GM21515 (cell line): ENCODE data around the gene EZH2.

ENCODE experiments used
- ATAC-seq: cut with Tn5 transposase; IDR thresholded peaks from one replicate; pipeline ENCODE4 v1.9.1; 2021; ENCODE audit not compliant: unreplicated experiment

Gene EZH2

GRCh38 chr7:148811892-148812291 lies 72.2 kb downstream of the EZH2 start:
- no peak for ATAC-seq

DNA sequence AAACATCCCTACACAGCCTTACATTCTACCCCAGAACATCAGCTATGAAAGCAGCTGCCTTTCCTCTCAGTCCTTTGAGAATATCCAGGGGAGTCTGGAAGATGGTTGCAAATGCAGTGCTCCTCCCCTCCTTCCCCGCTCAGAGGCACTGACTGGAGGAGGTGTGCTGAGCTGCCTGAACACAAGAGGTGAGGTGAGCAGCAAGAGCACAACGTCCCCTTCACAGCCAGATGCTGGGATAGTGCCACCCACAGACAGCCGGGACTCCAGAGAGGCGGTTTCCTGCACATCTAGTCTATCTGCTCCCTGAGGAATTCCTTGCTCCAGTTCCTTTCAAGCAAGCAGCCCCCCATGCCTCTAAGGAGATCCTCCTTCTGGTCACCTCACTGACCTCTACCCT lies 74.2 kb downstream of the EZH2 start:
- ATAC-seq, result no peak

- no peak for ATAC-seq
Observed at GRCh38 chr7:148807436-148807835, 76.7 kb downstream of the EZH2 start.

DNA sequence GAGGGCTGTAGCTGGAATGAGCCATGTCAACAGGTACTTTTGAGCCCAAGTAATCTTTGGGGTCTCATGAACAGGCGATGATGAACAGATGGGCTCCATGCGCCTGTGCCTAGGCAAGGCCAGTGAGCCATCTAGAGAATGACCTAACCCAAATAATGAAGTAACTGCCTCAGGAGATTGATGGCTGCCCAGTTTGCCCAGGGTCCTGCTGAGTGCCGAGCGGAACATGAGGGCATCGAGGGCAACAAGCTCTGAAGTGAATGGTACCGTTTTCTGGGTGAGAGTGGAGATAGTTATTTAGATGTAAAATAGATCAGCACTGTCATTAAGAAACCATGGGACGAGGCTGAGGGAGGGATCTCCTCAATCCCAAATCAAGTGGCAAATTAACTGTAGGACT lies 77.9 kb downstream of the EZH2 start:
- no peak for ATAC-seq

DNA sequence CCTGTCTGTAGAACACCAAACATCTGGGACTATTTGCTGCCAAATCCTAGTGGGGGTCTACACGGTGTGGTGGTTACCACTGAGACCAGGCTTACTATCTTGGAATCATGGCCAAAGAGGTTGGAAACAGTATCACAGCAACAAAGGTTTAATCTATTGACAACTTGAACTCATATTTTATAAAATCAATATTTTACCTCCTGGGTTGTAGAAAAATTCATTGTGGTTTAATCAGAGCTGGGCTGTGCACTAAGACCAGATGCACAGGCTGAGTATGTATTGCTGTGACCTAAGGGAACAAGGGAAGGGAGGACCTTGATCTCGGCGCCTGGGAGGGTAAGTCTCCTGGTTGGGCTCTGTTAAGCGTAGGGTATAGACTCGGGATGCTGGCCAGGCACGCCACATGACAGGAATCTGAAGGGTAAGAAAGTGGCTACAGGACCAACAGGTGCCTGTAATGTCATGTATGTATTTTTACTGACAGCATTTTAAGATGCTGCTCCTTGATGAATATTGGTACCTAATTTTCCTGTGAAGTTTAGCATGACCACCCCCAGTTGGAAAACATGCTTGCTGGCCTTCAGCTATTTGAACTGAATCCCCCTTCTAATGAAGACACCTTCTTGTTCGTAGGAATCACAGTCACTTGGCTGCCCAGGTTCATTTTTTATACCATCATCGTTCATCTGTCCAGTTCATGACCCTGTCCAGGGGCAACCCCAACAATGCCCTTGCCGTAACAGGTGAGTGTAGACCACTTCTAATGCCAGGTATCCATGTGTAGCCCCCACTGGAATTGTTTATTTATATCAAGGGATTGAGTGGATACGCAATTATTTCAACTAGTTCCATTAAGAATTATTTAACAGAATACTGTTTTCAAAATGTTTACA lies 79.5 kb downstream of the EZH2 start:
- no peak for ATAC-seq

DNA sequence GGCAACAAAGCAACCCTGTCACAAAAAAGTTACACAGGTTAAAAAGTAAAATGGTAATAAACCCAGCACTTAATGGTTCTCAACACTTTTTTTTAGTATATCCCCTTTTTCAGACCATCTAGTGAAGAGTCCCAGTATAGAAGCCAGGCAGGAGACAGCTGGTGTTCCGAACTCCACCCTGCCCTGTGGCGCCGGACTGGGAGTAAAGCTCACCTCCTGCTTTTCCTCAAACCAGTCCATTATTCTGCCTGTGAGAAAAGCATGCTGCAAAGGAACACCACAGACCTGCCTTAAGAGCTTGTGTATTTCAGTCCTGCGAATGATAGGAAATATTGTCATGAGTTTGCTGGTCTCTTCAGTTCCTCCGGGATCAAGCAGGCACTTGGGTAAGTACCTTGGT lies 81.0 kb downstream of the EZH2 start:
- ATAC-seq, result no peak

- ATAC-seq, result no peak
Observed at GRCh38 chr7:148802101-148802493, 82.0 kb downstream of the EZH2 start.

GRCh38 chr7:148800677-148801076 lies 83.4 kb downstream of the EZH2 start:
- no peak for ATAC-seq

- no peak for ATAC-seq
Observed at GRCh38 chr7:148799893-148800555, 84.1 kb downstream of the EZH2 start.

DNA sequence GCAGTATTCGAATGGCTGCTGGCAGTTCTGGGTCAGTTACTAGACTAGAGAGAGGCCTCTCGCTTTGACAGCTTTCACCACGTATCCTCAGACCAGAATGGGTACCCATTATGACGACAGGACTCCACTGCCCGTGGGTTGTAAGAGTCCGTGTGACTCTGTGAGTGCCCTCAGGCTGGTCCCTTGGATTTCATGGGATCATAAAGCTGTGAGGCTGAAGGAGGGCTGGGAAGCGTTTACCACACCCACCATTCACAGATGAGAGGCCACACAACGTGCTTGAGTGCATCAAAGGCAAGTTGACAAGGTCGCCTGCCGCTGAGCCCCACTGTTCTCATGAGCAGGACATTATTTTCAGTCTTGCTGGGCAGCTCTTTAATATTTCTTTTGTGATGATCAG lies 87.2 kb downstream of the EZH2 start:
- no peak for ATAC-seq

DNA sequence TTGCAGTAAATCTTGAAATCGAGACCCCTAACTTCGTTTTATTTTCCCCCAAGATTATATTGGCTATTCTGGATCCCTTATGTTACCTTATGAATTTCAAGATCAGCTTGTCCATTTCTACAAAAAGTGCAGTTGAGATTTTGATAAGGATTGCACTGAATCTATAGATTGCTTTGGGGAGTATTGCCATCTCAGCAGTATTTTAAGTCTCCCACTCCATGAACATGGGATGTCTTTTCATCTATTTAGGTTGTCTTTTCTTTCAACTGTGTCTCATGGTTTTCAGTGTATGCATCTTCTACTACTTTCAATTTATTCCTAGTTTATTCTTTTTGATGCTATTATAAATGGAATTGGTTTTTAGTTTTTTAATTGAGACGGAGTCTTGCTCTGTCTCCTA lies 89.6 kb downstream of the EZH2 start:
- no peak for ATAC-seq

DNA sequence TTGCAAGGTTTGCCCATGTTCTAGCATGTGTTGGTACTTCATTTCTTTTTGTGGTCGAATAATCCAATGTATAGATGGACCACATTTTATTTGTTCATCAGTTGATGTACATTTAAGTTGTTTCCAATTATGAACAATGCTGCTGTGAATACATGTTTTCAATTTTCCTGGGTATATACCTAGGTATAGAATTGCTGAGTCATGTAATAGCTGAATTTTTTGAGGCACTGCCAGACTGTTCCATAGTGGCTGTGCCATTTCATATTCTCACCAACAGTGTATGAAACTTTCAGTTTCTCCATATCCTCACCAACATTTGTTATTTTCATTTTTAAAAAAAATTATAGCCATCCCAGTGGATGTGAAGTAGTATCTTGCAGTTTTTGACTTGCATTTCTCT lies 90.5 kb downstream of the EZH2 start:
- ATAC-seq, result no peak

DNA sequence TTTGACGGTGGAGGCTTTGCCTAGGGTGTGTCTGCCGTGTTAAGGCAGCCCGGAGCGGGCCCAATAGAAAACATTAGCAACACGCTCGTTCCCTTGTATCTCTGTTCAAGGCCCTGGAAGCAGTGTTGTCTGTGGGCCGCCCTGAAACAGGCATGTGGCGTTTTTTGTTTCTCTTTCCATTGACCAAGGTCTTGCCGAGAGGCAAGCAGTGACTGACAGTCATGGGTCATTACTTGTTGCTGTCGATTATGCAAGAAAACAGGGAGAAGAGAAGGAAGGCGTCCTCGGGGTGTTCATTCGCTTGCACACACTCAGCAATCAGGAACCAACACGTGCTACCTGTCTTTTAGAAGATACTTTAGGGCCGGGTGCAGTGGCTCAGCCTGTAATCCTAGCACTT lies 92.5 kb downstream of the EZH2 start:
- no peak for ATAC-seq

DNA sequence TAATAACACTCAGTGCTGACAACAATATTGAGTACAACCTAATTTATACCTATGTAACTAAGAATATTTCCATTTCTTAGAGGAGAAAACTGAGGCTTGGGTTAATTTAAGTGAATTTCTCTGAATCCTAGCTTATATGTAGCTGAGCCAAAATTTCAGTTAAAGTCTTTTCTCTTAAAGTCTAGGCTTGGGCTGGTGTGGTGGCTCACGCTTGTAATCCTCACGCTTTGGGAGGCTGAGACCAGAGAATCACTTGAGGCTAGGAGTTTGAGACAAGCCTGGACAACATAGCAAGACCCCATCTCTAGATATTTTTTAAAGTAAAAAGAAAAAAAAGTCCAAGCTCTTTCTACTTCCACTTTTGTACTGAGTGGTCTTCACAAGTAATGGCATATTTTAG lies 93.2 kb downstream of the EZH2 start:
- ATAC-seq, result no peak

- no peak for ATAC-seq
Observed at GRCh38 chr7:148790131-148790726, 93.9 kb downstream of the EZH2 start.

DNA sequence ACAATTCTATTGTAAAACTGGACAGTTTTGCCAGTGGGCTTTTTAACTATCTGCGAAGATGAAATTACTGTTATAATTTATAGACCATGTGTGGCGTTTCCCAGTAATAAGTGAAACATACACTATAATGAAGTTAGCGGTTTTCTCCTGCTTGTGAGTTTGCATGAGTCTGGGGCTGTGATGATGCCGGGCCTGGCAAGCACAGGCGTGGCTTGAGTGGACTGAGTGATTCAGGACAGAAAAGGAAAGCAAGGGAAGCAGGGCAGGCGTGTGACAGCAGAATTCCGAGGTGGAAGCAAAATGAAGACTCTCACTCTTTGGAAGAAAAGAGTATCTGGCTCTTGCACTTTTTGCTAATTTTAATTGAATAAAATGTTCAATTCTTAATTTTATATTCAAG lies 94.9 kb downstream of the EZH2 start:
- no peak for ATAC-seq

DNA sequence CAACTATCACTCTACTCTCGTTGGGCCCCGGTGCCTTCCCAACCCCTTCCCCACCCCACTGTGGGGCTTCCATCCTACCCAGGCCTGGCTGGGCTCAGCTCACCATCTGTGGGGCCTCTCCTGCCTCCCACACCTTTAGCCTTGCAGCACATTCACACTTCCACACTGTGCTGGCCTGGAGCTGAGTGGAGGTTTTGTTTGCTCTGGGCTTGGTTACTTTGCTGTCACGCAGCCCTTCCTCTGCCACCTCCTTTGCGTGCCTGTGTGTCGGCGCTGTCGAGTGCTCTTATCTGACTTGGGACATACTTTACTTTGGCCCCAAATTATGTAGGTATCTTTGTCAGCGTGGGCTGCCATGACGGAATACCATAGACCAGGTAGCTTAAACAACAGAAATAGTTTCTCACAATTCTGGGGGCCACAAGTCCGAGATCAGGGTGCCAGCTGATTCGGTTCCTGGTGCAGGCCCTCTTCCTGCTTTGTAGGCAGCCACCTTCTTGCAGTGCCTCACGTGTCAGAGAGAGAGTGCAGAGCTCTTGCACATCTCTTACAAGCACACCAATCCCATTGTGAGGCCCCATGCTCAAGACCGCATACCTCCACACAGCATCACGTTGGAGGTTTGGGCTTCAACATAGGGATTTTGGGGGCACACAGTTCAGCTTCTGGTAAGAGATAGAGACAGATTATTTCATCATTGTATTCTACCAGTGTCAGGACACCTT lies 96.4 kb downstream of the EZH2 start:
- ATAC-seq, result no peak

DNA sequence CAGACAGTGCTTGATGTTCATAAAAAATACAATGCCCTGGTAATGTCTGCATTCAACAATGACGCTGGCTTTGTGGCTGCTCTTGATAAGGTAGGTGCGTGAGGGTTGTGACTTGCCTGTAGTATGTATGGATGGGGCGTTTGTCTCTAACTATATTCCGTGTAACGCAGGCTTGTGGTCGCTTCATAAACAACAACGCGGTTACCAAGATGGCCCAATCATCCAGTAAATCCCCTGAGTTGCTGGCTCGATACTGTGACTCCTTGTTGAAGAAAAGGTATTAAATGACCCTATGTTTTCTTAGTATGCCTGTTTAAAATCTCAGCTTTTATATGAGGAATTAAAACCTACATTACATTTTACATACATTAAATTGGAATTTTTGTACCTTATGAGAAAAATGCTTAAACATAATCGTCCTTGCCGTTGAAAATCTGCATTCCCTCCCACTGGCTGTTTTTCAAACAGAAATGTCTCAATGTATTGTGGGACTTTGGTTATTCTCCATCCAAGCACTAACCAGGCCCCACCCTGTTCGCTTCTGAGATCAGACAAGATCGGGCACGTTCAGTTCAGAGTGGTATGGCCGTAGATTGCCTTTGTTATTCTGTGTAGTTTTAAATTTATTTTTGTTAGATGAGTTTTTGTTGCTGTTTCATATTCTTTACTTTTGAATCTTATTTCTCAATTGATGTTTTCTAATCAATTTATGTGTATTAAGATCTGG lies 100.1 kb downstream of the EZH2 start:
- no peak for ATAC-seq

- ATAC-seq, result no peak
Observed at GRCh38 chr7:148782757-148783456, 101.2 kb downstream of the EZH2 start.

DNA sequence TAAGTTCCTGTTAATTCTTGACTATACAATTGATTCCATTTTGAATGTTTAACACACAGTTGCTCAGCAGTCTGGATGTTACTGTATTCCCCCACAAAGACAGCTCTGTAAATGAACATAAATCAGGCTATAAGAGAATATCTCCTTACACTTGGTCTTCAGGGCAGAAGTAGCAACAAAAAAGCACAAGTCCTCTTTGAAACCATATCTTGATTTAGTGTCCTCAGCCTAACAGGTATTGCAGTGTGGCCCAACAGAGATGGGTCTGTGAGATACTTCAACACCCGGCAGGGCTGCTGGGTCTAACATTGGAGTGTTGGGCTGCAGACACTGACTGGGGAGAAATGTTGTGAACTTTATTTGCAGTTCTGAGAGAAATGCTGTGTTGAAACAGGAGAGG lies 109.6 kb downstream of the EZH2 start:
- ATAC-seq, result no peak
